Regular cardiac myocyte (primary cell): ENCODE data around the gene RUNX3. TPM values are rescaled to one million over a fixed set of nuclear protein-coding genes. Genes with fewer than 3 reads are reported as not detected.

Source experiments
- total RNA-seq: library from RNA; depleted of rRNA; stranded (reverse); fragments of >200 nt; gene quantifications from 2 replicates; pipeline ENCODE4 v1.2.3, GENCODE V29; 2014

Gene RUNX3
- not detected in 2 replicates for total RNA-seq

DNA sequence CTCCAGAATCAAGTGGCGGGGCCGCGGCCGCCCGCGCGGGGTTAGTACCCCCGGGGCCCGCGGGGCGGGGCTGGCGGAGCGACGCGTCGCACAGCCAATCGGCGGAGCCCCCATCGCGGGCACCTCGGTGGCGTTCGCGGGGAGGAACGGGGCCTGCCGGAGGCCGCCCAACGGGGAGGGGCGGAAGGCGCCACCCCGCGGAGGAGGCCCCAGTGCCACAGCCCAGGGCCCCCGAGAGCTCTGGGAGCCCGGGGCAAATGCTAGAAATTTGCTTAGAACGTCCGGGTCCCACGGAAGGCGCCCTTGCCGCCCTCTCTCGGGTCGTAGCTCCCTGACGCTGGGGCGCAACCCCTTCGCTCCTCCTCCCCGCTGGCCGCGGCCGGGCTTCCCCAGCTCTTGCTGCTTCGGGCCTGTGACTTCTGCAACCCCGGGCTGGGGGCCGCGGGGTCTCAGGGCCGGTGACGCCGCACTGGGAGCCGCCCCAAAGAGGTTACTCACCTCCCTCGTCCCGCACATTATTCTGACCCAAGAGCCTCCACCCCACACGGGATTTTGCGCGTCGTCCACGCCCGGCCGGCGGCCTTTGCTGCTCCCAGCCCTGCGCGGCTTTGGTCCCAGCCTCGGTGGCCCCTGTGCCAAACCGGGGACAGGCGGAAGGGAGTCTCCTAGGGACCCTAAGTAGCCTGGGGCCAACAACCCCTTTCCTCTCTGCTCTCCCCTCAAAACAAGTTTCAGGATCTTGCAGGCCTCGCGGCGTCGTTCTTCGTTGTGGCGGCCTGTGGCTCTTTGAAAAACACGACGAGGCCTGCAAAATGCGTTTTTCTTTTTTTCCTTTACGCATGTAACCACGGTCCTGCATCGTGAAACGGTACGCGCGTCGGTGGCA is at the start of gene RUNX3:
Gene RUNX3, minus strand, starts transcription at position 17 of the 886 bp plus-strand sequence. CDS start 408 bp downstream, outside the sequence.

Other genes starting within 250 kb of the RUNX3 start
- gene CLIC4, start 184.8 kb downstream of the RUNX3 start, total RNA-seq: 403 and 463 TPM in 2 replicates